ENCODE measurements around the gene MCC. TPM values are rescaled to one million over a fixed set of nuclear protein-coding genes. Genes with fewer than 3 reads are reported as not detected.

The MCC gene
- polyA plus RNA-seq, 10 donors, result 12.7 to 22.2 (median 15.2) TPM

DNA sequence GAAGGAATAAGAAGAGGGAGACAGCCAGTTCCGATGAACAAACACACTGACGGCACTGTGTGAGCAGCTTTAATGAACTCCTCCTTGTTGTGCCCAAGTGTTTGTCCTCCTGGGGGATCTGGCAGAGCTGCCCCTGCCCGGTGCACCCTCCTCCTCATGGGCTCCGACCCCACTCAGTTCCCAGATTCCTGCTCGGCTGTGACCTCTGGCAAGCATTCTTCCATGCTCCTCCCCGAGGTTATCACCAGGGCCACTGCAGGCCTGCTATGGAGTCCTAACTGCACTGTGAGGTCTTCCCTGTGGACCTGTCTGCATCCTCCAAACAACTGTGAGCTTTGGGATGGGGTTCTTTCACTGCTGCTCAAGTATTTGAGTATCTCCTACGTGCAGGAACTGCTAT lies 369.5 kb downstream of the MCC start:
- no peak for DNase-seq

DNA sequence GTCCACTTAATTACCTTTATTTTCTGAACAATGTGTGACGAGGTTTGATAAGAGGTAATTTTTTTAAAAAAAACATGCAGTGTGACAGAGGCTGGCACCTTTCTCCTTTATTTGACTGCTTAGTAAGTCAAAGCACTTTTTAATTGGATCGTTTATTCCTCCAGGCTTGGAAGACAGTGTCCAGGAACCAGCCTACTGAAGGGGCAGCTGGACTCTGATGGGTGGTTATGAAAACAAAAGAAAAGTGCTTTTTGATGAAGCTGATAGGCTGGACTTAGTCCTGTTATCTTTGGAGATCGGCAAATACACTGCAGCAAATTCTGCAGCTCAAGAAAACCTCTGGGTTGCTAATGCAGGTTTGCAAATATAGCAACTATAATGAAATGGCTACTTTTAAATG lies 370.0 kb downstream of the MCC start:
- DNase-seq, result no peak

- DNase-seq, result peak in 2 of 3 donors; percentile 36 to 77
Measured at GRCh38 chr5:113117543-113118115, 370.6 kb downstream of the MCC start.

GRCh38 chr5:113115956-113116355 lies 372.3 kb downstream of the MCC start:
- no peak for DNase-seq

DNA sequence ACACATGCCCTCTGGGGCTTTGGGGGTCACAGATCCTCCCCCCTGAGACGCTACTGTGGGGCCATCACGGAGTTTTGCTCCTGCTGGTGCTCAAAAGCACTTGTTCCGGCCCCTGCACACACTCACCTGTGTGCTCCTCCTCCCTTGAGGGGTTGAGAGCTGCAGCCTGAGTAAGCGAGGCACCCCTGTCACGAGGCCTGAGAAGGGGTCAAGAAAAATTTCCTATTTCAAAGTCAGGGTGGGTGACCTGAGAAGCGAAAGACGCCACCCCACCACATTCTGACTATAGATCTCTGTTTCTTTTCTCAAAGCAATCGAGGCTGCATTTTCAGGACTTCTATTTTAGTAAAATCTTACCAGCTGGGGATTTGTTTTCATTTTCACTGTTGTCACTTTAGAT lies 373.2 kb downstream of the MCC start:
- no peak for DNase-seq

DNA sequence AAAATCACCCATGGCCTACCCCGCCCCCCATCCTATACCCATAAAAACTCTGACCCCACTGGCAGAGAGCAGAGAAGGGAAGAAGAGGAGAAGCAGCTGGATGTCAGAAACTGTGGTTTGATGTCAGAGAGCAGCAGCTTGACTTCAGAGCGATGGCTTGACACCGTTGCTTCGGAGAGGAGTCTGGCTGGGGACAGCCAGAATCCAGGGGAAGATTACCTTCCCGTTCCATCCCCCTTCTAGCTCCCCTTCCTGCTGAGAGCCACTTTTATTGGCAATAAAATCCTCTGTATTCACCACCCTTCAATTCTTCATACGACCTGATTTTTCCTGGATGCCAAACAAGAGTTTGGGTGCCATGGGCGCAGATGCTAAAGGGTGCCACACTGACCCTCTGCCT lies 373.7 kb downstream of the MCC start:
- no peak for DNase-seq

DNA sequence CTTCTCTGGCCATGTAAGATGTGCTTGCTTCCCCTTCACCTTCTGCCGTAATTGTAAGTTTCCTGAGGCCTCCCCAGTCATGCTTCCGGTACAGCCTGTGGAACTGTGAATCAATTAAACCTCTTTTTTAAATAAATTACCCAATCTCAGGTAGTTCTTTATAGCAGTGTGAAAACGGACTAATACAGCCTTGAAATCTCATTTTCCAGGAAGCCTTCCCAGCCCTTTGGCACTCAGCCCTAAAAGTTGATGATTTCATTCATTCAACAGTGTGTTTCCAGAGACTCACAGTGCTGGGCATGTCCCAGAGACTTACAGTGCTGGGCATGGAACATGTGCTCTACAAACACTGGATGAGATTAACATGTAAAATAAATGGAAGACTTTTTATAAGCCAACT lies 375.8 kb downstream of the MCC start:
- DNase-seq, result peak; percentile 43 to 67 (median 62)

GRCh38 chr5:113110117-113110516 lies 378.1 kb downstream of the MCC start:
- no peak for DNase-seq

DNA sequence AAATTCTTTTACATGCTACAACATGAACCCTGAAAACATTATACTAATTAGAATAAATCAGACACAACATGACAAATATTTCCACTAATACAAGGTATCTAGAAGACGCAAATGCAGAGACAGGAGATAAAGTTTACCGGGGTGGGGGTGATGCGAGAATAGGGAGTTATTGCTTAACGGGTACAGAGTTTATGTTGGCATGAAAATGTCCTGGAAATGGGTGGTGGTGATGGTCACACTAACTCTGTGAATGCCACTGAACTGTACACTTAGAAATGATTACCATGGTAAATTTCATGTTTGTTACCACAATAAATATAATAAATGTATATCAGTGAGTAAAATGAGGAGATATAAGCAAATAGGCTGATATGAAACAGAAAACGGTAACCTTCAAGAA lies 378.9 kb downstream of the MCC start:
- no peak for DNase-seq

- DNase-seq, result no peak
Measured at GRCh38 chr5:113108485-113108884, 379.8 kb downstream of the MCC start.

GRCh38 chr5:113106821-113107220 lies 381.4 kb downstream of the MCC start:
- DNase-seq, result no peak

DNA sequence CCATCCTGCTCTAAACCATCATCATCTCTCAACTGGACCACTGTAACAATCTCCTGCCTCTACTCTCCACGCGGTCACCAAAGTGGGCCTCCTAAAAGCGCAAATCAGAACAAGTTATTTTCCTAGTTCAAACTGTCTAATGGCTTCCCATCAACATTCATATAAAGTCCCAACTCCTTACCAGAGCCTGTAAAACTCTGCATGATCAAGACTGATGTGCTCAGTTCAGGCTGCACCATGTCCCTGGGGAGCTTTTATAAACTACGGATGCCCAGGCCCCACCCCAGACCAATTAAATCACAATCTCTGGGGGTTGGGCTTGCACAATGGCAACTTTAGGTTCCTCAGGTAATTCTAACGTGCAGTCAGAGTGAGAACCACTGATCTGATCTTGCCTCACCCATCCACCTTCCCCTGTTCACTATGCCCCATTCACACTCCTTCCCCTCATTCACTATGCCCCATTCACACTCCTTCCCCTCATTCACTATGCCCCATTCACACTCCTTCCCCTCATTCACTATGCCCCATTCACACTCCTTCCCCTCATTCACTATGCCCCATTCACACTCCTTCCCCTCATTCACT lies 382.5 kb downstream of the MCC start:
- no peak for DNase-seq

DNA sequence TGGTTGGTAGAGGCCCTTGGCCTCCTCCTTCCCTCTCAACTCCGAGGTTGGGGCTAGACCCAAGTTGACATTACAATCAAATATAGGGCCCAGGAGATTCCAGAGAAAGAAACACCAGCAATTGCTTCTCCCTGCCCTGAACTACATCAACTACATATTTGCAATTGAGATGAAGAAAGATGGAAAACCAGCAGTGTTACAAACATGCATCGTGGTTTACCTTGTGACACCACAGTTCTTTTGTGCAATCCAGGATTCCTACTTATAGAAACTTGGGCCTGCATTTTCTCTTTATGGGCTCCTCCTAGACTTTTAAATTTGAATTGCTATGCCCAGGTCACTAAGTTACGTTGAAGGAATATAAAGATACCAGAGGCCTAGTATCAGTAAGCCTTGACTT lies 384.9 kb downstream of the MCC start:
- DNase-seq, result no peak

DNA sequence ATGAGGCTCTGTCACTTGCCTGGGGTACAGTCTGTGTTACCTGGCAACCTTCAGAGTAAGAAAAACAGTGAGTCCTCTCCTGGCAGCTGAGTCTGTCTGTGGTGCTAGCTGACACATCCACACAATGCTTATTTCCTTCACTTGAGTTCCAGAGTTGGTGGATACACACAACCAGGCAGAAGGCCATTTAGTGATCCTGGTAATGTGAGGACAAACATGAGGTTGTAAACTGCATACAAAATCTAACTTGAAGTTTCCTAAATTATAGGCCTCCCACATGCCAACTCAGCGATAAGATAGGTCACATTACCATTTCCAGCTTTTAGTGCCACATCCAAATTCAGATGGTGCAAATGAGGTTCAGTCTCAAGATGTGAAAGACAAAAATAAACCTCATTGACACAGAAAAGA lies 386.1 kb downstream of the MCC start:
- no peak for DNase-seq

DNA sequence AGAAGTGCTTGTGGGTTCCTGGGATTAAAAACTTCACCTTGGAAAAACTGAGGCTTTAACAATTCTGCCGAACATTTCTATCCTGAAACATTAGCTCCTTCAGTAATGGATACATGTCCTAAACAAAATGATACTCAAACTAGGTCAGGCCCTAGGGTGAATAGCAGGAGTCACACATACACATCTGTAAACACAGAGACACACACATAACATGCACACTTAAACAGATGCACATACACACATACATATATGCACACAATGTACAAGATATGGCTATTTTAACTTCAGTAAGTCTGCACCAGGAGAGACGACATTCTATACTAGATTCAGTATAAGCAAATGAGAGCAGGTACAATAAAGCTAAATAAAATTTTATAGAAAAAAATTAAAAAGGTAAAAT lies 387.3 kb downstream of the MCC start:
- no peak for DNase-seq

GRCh38 chr5:113099822-113100221 lies 388.4 kb downstream of the MCC start:
- no peak for DNase-seq

DNA sequence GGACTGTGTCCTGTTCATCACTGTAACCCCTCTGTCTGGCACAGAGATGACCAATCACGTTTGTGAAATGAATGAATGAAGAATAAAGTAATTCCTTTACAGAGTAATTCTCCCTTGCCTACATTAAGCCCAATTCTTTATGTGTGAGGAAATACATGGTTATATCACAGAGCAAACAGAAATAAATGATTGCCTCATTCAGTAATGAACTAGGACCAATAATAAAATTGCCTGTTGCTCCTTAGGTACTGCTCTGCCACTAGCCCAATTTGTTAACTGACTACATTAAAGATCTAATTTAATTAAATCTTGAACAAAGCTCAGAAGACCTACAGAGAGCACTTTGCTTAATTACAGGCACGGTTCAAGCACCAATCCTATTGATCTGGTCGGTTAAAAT lies 389.9 kb downstream of the MCC start:
- DNase-seq, result no peak

- no peak for DNase-seq
Measured at GRCh38 chr5:113095831-113096230, 392.4 kb downstream of the MCC start.

DNA sequence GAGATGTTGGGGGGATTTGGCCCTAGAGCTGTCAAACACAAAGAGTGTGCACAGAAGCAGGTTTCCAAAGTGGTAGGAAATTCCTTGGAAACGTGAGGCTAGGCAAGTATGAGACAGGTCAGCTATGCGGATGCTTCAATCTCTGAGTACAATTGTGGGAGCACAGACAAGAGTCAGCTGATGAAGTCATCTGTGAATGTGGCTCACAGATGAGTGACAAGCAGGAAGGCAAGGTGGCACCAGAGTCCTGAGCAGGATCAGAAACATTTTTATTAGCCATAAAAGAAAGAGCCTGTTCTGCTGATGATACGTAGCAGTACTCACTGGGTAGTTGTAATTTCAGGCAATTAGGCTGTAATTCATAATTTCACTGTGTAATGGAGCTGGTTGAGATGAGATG lies 394.7 kb downstream of the MCC start:
- DNase-seq, result no peak

DNA sequence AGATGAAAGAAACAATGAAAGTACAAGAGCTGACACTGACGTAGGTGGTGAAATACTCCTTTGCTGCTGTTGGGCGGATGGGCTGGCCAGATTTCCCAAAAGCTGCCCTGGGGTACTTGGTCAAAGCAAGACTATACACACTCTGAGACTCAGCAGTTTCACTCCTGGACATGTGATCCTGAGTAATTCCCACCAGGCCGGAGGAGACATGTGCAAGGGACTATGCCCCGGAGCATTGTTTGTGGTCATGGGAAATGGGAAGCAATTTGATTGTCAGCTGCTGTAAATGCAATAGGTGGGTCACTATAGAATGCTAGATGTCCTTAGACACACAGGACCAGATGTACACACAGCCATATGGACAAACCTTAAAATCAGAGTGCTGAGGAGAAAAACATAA lies 395.6 kb downstream of the MCC start:
- no peak for DNase-seq

GRCh38 chr5:113091622-113092021 lies 396.6 kb downstream of the MCC start:
- no peak for DNase-seq

GRCh38 chr5:113090336-113091106 lies 397.7 kb downstream of the MCC start:
- no peak for DNase-seq

DNA sequence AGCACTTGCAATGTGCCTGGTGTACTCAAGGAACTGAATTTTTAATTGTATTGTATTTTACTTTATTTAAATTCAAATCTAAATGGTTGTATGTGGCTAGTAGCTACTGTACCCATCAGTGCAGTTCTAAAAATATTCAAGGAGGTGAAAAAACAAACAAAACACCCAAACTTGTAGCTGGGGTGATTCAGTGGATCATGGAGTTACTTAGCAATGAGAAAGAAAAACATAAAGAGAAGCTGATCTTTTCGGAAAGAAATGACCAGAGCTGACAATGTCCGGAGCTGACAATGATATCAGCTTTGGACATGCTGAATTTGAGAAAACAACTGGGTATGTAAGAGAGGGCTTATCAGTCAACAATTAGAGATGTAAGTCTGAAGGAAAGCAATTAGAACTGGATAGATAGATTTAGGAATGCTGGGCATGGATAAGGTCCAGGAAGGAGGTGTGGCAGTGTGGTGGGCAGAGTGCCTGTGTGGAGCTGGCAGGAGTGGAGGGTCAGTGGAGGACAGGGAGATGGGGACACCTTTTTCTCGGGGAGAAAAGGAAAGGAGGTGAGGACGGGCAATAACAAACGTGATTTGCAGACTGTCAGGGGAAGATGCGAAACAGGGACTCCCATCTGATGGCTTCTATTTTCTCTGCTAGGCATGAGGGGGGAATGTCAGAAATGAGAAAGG lies 398.5 kb downstream of the MCC start:
- no peak for DNase-seq

Measured in muscle of back (tissue), 11 donors.